Neural crest cell (in vitro differentiated cells): ENCODE results near the gene HEPHL1. TPM values are rescaled to one million over a fixed set of nuclear protein-coding genes. Genes with fewer than 3 reads are reported as not detected.

Experiments
- DNase-seq: peaks from one replicate; pipeline ENCODE4 v3.0.0; 2021; ENCODE audit warnings: low read depth, mixed read lengths, low spot score
- H3K27ac Mint-ChIP-seq: one replicate; pipeline ENCODE4 v1.8.0; 2021; ENCODE audit warnings: mild to moderate bottlenecking, mixed read lengths; ENCODE audit not compliant: unreplicated experiment
- H3K27me3 Mint-ChIP-seq: 2 replicates; pipeline ENCODE4 v1.8.0; 2021; ENCODE audit warnings: low read depth, mild to moderate bottlenecking, mixed read lengths
- H3K36me3 Mint-ChIP-seq: 2 replicates; pipeline ENCODE4 v1.8.0; 2021; ENCODE audit warnings: low read depth, mild to moderate bottlenecking, mixed read lengths
- H3K4me1 Mint-ChIP-seq: 2 replicates; pipeline ENCODE4 v1.8.0; 2021; ENCODE audit warnings: mixed read lengths
- H3K4me3 Mint-ChIP-seq: one replicate; pipeline ENCODE4 v1.8.0; 2021; ENCODE audit warnings: mild to moderate bottlenecking, mixed read lengths
- H3K9me3 Mint-ChIP-seq: 2 replicates; pipeline ENCODE4 v1.8.0; 2021; ENCODE audit warnings: mixed read lengths
- CTCF ChIP-seq: fragments of 200-600 bp; sonication (generic); conservative IDR thresholded peaks from 2 replicates; pipeline ENCODE4 v1.5.0; 2021; ENCODE audit warnings: antibody characterized with exemption, mild to moderate bottlenecking
- total RNA-seq: library from RNA; stranded (reverse); gene quantifications from 2 replicates; pipeline ENCODE4 v1.2.1, GENCODE V29; 2021

Gene HEPHL1
- total RNA-seq, 1 donor from 2014 or later = not detected

GRCh38 chr11:94048032-94048709, 27.0 kb downstream of the HEPHL1 start:
- Mint-ChIP-seq H3K4me1 (no peaks in the 10 kb centered on the region), H3K9me3 (no peaks in the 10 kb centered on the region), H3K36me3 (no peaks in the 10 kb centered on the region)

GRCh38 chr11:94049351-94049750, 28.2 kb downstream of the HEPHL1 start:
- H3K4me1 Mint-ChIP-seq = no peaks in the 10 kb centered on the region
- no peak overlapping the region for H3K4me3 Mint-ChIP-seq
- H3K27ac Mint-ChIP-seq = no peak overlapping the region
- H3K9me3 Mint-ChIP-seq = no peaks in the 10 kb centered on the region
- no peak for DNase-seq
- no peaks in the 10 kb centered on the region for H3K36me3 Mint-ChIP-seq
- no peak for TF ChIP-seq CTCF
- H3K27me3 Mint-ChIP-seq = peaks cover 25% of the 10 kb centered on the region

More at GRCh38 chr11:94048032-94048709, 27.0 kb downstream of the HEPHL1 start:
- no peak for DNase-seq
- Mint-ChIP-seq H3K4me3 (no peak overlapping the region), H3K27ac (no peak overlapping the region), H3K27me3 (peaks cover 21% of the 10 kb centered on the region)
- TF ChIP-seq CTCF = no peak

- no peaks in the 10 kb centered on the region for H3K4me1 Mint-ChIP-seq
- H3K27ac Mint-ChIP-seq = no peak overlapping the region
- H3K27me3 Mint-ChIP-seq = peaks cover 12% of the 10 kb centered on the region
- no peak for TF ChIP-seq CTCF
- no peak overlapping the region for H3K4me3 Mint-ChIP-seq
- no peaks in the 10 kb centered on the region for H3K9me3 Mint-ChIP-seq
- no peak for DNase-seq
- H3K36me3 Mint-ChIP-seq = no peaks in the 10 kb centered on the region
Measured at GRCh38 chr11:94058630-94059029, 37.5 kb downstream of the HEPHL1 start.

- no peaks in the 10 kb centered on the region for H3K4me1 Mint-ChIP-seq
- no peak for TF ChIP-seq CTCF
- no peaks in the 10 kb centered on the region for H3K9me3 Mint-ChIP-seq
- H3K4me3 Mint-ChIP-seq = no peak overlapping the region
- H3K27me3 Mint-ChIP-seq = peaks cover 8% of the 10 kb centered on the region
- no peak for DNase-seq
- no peaks in the 10 kb centered on the region for H3K36me3 Mint-ChIP-seq
- no peak overlapping the region for H3K27ac Mint-ChIP-seq
Measured at GRCh38 chr11:94059065-94059464, 37.9 kb downstream of the HEPHL1 start.

GRCh38 chr11:94060401-94060800, 39.2 kb downstream of the HEPHL1 start:
- Mint-ChIP-seq H3K9me3 (no peaks in the 10 kb centered on the region), H3K36me3 (no peaks in the 10 kb centered on the region), H3K4me3 (no peak overlapping the region), H3K4me1 (no peaks in the 10 kb centered on the region), H3K27ac (no peak overlapping the region), H3K27me3 (peaks cover 8% of the 10 kb centered on the region)
- DNase-seq = no peak
- no peak for TF ChIP-seq CTCF
